COR-L47 (cell line): ENCODE measurements around the gene HS6ST3.
"Not testable (repeated sequence)": the region's sequence is repeated elsewhere in the genome, so short reads cannot be mapped to it uniquely, and the experiment has no call there.

Experiments used
- DNase-seq: peaks from one replicate; lab custom pipeline; 2025; lab: John Stamatoyannopoulos, UW

The HS6ST3 gene

GRCh38 chr13:96089749-96090239 is at the start of gene HS6ST3:
HS6ST3 (plus strand) TSS chr13:96090107.
- DNase-seq = peak; percentile 69

- no peak for DNase-seq
Observed at GRCh38 chr13:96041326-96042110, 48.4 kb upstream of the HS6ST3 start.

- no peak for DNase-seq
Observed at GRCh38 chr13:96044238-96044637, 45.7 kb upstream of the HS6ST3 start.

GRCh38 chr13:96046449-96047126 is 43.3 kb upstream of the HS6ST3 start:
- DNase-seq = not testable (repeated sequence)

- not testable (repeated sequence) for DNase-seq
Observed at GRCh38 chr13:96050955-96051354, 39.0 kb upstream of the HS6ST3 start.

- DNase-seq = not testable (repeated sequence)
Observed at GRCh38 chr13:96051491-96051890, 38.4 kb upstream of the HS6ST3 start.

- DNase-seq = not testable (repeated sequence)
Observed at GRCh38 chr13:96051946-96052345, 38.0 kb upstream of the HS6ST3 start.

GRCh38 chr13:96052656-96053002 is 37.3 kb upstream of the HS6ST3 start:
- DNase-seq = peak; percentile 17

- DNase-seq = peak; percentile 93
Observed at GRCh38 chr13:96053003-96053703, 36.8 kb upstream of the HS6ST3 start, which contains the start of gene UGGT2. UGGT2 (minus strand) TSS chr13:96053401; CDS start chr13:96053312, 89 bp downstream.

- no peak for DNase-seq
Observed at GRCh38 chr13:96065849-96066248, 24.1 kb upstream of the HS6ST3 start.

- no peak for DNase-seq
Observed at GRCh38 chr13:96068729-96069128, 21.2 kb upstream of the HS6ST3 start.

GRCh38 chr13:96071504-96071903 is 18.4 kb upstream of the HS6ST3 start:
- DNase-seq = no peak

GRCh38 chr13:96072392-96072791 is 17.5 kb upstream of the HS6ST3 start:
- no peak for DNase-seq

- DNase-seq = no peak
Observed at GRCh38 chr13:96075953-96076543, 13.9 kb upstream of the HS6ST3 start.

- no peak for DNase-seq
Observed at GRCh38 chr13:96080676-96081075, 9.2 kb upstream of the HS6ST3 start.

GRCh38 chr13:96081888-96082287 is 8.0 kb upstream of the HS6ST3 start:
- DNase-seq = no peak

- DNase-seq = no peak
Observed at GRCh38 chr13:96082640-96083039, 7.3 kb upstream of the HS6ST3 start.

- DNase-seq = no peak
Observed at GRCh38 chr13:96086736-96087135, 3.2 kb upstream of the HS6ST3 start.

GRCh38 chr13:96089139-96089538 is 768 bp upstream of the HS6ST3 start:
- no peak for DNase-seq

- peak; percentile 16 for DNase-seq
Observed at GRCh38 chr13:96090240-96091101, 564 bp downstream of the HS6ST3 start.
